OCI-M1 (cell line): Measurements from ENCODE around the gene HOXD10.

ENCODE experiments used
- DNase-seq: peaks from one replicate; lab custom pipeline; 2025; lab: John Stamatoyannopoulos, UW

HOXD10 gene

DNA sequence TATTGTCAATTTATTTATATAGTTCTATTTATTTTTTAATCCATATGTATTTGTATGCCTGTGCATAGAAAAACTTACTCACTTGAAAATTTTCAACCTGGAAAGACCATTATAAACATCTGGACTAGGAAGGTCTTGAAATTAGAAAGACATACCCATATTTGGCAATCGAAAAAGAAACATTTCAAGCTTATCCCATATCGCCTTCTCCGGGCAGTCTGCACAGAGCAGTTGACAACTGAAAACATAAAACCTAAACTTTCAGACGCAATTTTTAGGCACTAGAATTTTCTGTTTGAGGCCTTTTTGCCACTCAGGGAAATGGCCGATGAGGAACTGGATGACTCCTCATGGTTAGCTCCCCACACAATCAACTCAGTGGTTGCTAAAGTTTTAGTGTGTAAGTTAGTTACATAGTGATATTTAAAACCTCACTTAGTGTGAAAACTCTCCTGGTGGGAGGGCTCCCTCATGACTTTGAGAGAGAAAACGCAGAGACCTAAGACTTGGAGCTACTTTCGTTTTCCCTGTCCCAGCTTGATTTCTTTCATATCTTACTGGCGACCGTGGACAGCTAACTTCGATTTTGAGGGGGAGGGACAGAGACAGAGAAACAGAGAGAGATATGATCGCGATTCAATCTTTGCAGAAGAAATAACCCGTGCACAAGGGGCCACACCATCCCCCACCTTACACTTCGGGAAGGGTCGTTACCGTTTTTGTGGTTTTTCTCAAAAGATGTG lies 20.2 kb upstream of the HOXD10 start:
- peak; percentile 93 for DNase-seq

DNA sequence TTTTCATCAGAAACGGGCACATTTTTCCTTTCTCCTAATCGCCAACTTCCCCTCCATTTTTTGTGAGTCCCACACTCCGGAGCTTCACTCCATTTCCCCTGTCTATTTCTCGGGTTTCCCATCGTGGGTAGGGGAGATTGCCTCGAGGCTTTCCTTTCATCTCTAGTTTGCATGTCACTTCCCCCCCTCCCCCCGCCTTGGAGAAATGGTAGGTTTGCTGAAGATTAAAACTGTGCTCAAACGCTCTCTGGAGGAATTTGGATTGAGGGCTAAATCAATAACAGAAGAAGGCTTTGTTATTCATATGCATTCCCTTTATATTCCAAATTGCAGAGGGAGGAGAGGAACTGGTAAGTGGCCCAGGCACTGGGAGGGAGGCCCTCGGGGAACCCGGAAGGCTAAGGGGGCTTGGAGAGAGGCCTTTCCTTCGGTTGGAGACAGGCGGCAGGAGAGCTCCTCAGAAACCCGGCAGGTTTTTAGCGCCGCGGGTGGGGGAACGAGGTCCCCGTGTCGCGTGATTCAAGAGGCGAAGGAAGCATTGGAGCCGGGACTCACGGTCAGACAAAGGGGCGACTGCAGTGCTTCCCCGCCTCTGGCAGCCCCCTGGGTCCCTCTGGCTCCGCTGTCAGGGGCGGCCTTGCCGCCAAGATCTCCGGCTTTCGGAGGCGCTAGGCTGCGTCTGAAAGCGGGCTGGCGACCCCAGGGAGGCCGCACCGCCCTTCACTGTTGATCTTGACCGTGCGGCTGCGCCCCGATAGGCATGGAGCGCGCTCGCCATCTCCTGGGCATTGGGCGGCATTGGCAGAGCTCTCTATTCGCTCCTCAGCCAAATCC lies 19.4 kb upstream of the HOXD10 start:
- peak; percentile 94 for DNase-seq

DNA sequence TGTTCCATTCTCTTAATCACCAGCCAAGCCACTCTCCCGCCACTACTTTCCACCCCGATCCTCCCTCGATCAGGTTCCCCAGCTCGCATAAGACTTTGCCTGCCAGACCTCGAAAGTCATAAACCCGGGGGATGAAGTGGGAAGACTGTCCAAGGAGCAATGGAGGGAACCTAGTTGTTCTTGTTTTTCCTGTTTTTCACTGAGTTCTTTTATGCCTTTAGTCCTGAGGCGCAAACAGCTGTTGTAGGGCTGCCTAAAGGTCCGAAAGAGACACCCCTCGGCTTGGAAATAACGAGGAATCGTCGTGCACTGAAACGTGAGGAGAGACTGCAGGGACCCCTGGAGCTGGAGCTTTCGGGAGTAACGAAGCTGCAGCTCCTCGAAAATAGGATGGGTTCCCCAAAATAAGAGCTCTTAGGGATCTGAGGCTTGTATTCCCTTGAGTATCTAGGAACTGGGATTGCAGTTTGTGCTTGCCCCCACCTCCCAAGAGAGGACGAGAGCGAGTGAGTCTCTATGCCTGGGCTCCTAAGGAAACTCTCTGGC lies 18.7 kb upstream of the HOXD10 start:
- DNase-seq: no peak

DNA sequence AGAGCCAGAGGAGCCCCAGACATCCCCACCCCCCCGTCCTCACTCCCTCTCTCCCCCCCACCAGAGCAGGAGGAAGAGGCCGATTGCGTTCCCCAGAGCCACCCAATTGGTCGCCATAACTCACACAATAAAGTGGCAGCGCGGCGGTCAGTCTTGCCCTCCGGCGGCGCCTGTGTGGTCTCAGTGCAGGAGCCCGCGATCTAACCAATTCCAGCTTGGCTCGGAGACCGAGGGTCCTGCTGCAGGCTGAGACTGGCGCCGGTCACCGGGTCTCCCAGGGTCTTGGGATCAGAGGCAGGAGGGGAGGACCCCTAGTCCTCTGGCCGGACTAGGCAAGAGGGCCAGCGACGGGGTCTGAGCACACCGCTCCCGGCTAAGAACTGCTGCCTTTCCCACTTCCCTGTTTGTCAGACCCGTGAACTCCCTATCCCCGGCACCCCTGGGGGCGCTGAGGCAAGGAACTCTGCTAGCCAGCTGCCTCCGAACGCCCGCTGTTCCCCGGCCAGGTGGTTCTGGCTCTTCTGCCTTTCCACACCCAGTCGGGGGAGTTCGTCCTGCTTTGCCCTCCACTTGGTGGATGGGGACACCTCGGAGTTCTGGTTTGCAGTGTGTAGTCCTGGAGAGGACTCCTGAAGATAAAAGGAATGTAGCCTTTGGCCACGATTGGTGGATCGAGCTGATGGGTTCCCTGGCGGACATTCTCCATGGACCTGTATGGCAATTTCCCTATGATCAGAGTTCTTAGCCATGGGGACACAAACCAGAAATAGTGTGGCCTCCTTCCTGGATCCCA lies 18.0 kb upstream of the HOXD10 start:
- DNase-seq: no peak

DNA sequence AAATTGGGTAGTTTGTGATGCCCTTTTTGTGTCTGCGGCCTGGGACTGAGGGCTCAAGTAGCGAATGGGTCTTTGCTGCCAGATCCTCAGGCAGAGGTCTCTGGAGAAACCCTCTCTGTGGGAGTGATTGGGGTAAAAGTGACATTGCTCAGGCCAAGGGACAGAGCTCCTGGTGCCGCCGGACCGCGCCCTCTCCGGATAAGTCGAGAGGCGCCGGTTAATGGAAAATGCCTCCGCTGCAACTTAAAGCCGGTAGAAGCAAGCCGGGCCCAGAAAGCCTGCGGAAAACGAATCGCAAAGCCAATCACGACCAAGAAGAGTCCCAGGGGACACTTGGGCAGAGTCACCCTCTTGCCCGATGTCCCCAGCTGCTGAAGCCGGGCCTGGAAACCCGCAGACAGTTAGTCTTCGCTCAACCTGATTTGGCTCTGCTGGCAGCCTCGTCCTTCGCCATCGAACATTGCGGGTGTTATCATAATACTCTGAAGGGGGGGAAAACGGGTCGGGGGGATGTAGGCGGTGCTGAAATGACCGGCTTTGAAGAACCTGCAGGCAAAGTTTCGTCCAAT lies 17.3 kb upstream of the HOXD10 start:
- no peak for DNase-seq

DNA sequence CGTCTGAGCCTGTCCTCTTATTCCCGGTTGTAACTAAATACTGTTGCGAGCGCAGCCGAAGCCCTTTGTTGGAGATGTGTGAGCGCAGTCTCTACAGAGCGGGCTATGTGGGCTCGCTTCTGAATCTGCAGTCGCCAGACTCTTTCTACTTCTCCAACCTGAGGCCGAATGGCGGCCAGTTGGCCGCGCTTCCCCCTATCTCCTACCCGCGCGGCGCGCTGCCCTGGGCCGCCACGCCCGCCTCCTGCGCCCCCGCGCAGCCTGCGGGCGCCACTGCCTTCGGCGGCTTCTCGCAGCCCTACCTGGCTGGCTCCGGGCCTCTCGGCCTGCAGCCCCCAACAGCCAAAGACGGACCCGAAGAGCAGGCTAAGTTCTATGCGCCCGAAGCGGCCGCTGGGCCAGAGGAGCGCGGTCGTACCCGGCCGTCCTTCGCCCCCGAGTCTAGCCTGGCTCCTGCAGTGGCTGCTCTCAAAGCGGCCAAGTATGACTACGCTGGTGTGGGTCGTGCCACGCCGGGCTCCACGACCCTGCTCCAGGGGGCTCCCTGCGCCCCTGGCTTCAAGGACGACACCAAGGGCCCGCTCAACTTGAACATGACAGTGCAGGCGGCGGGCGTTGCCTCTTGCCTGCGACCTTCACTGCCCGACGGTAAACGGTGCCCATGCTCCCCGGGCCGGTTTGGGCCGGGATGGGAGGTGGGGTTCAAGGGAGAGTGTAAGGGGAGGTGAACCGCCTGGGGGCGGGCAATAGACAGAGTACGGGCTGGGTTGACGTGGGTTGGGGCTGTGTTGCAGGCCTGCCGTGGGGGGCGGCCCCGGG lies 16.6 kb upstream of the HOXD10 start, which contains the start of gene HOXD12:
TSS of gene HOXD12 (plus strand) at position 68 of the 819 bp plus-strand sequence. CDS start at position 75, 7 bp downstream.
- DNase-seq: no peak

DNA sequence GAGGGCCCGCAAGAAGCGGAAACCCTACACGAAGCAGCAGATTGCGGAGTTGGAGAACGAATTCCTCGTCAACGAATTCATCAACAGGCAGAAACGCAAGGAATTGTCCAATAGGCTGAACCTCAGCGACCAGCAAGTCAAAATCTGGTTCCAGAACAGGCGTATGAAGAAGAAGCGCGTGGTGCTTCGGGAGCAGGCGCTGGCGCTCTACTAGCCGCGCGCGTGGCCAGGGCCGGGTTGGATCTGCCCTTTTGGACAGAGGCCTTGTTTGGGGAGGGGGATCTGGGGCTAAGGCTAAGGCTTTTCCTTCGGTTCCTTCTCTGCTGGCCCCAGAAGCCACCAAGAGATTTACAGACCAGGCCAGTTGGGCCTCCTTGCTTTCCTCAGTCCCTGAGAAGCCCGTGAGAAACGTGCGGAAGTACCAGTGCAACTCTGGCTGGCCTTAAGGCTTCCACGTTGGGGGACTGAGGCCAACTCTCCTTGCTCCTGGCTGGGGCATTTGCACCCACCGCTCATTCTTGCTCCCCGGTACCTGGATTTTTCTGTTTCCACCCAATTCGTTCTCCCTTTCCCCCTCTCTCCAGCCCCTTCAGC lies 15.9 kb upstream of the HOXD10 start:
- no peak for DNase-seq

DNA sequence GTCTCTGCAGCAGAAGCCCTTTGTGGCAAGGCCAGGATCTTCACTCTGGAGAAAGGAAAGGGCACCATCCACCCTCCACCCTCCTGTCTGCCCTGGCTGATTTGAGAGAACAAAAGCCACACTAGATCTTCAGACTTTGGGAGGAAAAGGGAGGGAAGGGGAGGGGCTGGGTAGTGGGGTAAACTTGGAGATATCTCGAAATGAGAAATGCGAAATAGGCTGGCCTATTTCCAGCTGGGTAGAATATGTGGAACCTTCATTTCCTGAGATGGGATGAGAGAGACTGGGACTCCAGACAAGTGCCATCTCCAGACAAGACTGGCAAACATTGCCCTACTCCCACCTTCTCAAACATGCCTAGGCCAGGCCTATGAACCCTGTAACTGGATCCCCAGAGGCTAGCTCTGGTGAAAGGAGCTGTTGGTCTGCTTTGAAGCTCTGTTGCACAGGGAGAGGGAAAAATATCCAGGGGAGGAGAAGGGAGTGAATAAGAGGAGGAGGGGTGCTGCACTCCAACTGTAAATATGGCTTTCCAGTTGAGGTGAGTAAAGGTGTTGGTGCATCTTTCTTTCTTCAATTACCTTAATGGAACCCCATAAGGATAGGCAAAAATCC lies 15.3 kb upstream of the HOXD10 start:
- no peak for DNase-seq

DNA sequence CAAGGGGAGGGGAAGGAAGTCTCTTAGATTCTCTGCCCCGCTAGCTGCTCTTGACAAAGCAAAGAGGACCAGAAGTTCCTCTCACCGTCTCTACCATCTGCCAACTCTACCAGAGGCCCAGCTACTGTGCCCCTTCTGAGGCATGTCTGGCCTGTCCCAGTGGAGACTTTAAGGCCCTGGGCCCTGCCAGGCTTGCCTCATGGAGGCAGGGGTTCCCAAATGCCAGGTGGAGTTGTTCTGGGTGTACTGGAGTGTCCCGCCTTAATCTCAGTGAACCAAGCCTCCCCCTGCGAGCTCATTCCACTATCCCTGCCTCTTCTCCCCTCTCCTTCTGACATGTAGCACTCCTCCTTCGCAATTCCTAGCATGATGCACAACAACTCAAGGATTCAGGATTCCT lies 14.7 kb upstream of the HOXD10 start:
- no peak for DNase-seq

DNA sequence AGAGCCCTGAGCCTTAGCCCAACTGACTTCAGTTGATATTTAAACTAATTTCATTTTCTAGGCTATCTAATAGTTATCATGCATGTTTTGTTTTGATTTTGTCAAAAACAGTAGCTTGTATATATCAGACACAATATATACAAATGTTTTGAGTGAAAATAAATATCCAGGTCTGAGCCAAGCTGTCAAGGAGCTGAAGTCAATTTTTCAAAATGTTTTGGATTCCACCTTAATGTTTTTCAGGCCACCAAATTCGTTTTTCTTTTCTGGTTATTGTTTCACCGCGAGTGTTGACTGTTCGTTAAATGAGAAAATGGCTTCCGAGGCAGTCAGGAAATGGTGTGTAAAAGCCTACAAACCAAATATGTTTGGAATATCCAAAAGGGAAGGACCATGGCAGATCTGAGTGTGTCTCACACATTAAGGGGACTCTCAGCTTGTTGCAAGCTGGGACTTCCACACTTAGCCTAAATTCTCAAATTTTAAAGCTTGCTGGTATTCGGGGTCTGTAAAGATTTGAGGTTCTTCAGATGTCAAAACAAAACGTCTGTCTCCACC lies 14.2 kb upstream of the HOXD10 start:
- DNase-seq: no peak

DNA sequence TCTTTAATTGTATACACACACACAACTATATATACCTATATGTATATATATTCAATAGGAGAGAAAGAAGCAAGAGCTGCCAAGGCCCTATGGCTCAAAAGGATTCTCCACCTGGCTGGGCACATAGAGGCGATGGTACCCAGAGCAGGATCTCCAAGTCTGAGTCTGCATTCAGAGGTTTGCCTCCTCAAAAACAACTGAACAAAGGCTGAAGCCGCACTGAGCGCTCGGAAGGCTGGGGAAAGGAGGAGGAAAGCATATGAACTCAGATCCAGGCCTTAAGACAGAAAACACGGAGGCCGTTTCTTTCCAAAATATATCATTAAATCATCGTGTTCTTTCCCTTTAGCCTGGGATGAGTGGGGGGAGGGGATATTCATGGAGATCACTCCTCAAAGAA lies 13.4 kb upstream of the HOXD10 start:
- DNase-seq: no peak

DNA sequence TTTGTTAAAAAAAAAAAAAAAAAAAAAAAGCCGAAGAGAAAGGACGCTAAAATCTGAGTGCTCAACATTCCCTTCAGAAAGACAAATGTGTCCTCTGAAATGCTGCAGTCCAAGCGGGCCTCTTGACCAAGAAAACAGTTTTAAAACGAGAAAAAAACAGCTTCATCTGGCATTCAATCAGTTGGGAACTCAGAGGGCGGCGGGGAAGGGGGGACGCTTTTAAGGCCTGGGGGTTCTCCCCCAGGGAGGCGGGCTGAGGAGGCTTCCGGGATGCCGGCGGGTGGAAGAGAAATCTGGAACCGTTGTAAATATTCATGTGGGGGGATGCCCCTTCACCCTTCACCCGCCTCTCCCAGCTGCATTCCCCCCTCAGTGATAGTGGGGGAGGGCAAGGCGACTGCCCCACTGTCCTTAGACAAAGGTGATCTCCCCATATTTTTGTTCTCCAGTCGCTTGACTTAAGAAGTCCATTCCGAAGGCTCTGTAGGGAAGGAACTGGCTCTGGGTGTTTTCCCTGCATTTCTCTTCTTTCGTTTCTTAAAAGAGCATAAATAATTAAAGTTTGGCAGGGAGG lies 12.7 kb upstream of the HOXD10 start:
- no peak for DNase-seq

DNA sequence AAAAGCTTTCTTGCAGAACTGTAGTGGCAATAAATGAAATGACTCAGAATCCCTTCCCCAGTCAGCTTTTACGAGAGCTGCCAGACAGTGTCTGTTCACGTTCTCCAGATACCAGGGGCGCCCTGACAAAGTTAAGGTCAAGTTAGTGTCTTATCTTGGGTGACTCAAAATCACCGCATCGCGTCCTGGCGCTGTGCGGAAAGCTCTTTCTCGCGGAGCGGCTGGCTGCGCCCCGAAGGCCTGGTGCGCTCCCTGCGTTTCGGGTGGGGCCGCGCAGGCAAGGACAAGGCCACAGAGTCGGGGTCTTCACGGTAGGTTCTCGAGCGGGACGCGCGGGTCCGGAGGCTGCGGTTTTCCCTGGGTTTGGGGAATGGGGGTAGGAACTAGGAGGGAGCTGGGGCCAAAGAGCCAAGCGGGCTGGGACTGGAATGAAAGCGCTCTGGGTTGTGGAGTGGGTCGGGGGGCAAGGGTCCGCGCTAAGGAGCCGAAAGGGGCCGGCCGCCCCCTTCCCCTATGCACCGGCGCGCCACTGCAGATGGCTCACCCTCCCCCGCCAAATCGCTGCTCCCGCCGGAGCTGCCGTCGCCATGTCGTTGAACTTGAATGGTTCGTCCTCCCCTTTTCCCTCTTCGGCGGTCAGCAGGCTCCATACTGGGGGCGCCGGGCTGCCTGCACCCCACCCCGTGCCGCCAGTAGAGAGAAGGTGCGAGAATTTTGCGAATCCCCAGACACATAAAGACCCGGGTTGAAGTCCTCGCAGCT lies 12.1 kb upstream of the HOXD10 start:
- DNase-seq: no peak

DNA sequence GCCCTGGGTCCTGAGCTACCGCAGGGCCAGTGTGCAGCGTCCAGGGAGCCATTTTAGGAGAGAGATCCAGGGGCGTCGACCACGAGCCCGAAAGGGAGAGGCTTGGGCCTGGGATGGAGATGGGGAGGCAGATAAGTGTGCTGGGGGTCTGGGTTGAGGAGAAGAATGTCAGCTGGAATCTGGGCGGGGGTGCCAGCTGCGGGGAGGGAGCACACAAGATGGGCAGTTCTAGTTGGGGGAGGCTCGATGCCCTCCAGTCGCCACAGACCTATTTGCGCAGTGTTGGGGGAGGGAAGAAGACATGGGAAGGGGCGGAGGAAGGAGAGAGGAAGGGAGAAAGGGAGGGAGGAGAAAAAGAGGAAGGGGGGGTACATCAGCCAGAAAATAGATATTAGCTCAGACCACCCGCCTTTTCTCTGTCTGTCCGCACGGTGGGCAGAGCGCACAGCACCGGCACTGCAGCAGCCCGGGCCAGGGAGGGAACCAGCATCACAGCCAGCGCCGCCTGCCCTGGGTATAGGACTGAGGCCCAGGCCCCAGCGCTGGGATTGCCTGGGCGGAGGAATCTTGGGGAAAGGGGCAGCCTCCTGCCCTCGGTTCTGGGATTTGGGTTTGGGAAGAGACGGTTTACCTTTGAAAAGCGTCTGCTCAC lies 11.4 kb upstream of the HOXD10 start:
- DNase-seq: no peak

DNA sequence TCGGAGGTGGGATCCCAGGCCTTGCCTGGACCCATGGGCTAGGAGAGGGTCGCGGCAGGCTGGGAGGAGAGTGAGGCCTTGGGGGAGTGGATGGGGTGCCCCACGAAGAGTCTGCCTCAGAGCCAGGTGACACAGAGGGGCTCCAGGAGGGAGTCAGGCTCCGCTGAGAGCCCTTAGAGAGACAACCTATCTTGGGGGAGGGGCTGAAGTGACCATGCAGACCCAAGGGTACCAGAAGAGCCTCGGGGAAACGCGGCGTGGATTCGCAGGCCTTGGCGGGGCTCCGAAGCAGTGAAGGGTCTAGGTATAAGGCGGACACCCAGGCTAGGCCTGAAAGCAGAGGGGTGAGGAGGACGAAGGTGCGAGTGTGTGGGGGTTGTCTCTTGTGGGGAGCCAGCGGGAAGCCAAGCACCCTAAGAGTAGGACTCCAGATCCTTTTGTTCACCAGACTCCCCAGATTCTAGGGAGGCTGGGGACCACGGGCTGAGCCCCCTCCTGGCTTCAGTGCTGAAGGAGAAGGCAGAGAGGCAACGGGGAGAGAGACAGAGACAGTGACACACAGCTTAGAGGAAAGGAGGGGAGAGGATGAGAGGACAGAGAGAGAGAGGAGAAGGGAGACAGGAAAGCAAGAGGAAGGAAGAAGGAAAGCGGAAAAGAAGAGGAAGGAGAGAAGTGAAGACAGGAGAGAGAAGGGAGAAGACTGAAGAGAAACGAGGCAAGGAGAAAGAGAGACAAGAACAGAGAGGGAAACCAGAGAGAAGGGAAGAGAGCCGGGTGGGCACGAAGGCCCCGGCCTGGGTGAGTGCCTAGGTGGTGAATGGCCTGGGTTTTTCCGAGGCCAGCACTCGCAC lies 10.6 kb upstream of the HOXD10 start:
- no peak for DNase-seq

DNA sequence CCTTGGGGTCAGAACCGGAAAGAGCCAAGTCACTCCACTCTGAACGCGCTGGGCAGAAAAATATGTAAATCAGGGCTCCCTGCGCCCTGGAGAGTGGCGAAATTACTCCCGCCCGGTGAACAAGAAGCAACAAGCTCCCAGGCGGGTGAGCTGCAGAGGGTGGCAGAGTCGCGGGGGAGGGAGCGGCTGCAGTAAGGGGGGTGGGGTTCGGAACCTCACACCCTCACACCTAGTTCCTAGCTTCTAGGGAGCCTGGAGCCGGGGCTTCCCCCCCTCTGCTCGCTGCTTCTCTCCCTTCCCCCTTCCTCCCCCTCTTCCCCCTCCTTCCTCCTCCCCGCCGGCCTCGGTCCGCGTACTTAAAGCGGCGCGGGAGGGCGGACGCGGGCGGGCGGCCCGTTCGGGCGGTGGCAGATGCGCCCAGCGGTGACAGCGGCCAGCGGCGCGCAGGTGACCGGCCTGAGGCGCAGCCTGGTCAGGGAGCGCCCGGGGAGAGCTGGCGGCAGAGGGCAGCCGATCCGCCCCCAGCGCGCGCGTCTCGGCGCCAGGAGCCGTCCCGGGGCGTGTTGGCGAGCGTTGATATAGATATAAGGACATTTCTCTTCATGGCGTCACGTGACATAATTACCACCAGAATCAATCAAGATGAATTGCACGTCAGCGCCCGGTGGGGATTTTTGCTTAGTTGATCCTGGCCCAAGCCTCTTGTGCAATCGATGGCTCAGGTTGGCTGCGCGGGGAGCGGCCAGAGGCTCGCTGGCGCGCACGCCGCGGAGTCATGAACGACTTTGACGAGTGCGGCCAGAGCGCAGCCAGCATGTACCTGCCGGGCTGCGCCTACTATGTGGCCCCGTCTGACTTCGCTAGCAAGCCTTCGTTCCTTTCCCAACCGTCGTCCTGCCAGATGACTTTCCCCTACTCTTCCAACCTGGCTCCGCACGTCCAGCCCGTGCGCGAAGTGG lies 9.7 kb upstream of the HOXD10 start, which contains the start of gene HOXD11:
TSS of gene HOXD11 (plus strand) at position 700 of the 959 bp plus-strand sequence. CDS start at position 776, 76 bp downstream.
- DNase-seq: no peak
